Panc1 (cell line): ENCODE measurements around the gene PPP1R1A.

Source experiments
- POLR2AphosphoS5 ChIP-seq: IDR thresholded peaks from 2 replicates; pipeline ENCODE4 v1.6.1; 2012; ENCODE audit warnings: mild to moderate bottlenecking, low read depth, low read length, moderate library complexity
- SIN3A ChIP-seq: IDR thresholded peaks from 2 replicates; pipeline ENCODE4 v1.6.1; 2012; ENCODE audit warnings: low read depth, mild to moderate bottlenecking, low read length, moderate library complexity, borderline replicate concordance; ENCODE audit not compliant: insufficient read depth
- TF ChIP-seq, protein P1 (sequence below): fragments of 450-650 bp; IDR thresholded peaks from 2 replicates; pipeline ENCODE4 v1.5.1; 2017; ENCODE audit warnings: mild to moderate bottlenecking

DNA sequence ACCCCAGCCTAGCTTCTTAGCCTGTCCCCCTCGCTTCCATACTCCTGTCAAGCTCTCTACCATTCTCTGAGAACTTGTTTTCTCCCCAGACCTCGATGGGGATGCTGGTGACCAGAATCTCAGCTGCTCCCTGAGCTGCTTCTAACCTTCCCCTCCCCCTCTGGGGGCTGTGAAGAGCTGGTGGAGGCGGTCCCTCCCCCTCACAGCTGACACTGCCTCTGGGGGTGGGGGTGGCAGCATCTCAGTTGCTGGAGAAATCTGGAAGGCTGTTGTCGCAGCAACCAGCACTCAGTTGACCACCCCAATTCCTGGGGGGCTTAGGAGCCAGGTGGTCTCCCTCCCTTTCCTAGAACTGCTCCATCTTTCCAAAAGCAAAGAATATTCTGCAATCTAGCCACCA is 4.7 kb downstream of the PPP1R1A start:
- TF ChIP-seq, protein P1, sequence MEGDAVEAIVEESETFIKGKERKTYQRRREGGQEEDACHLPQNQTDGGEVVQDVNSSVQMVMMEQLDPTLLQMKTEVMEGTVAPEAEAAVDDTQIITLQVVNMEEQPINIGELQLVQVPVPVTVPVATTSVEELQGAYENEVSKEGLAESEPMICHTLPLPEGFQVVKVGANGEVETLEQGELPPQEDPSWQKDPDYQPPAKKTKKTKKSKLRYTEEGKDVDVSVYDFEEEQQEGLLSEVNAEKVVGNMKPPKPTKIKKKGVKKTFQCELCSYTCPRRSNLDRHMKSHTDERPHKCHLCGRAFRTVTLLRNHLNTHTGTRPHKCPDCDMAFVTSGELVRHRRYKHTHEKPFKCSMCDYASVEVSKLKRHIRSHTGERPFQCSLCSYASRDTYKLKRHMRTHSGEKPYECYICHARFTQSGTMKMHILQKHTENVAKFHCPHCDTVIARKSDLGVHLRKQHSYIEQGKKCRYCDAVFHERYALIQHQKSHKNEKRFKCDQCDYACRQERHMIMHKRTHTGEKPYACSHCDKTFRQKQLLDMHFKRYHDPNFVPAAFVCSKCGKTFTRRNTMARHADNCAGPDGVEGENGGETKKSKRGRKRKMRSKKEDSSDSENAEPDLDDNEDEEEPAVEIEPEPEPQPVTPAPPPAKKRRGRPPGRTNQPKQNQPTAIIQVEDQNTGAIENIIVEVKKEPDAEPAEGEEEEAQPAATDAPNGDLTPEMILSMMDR: no peak
- TF ChIP-seq POLR2AphosphoS5 (no peak), SIN3A (no peak)
